Measurements from ENCODE around the gene MS4A2. TPM values are rescaled to one million over a fixed set of nuclear protein-coding genes. Genes with fewer than 3 reads are reported as not detected.

Gene MS4A2
- total and polyA plus RNA-seq, 2 experiments from 2014 or later: not detected

- TF ChIP-seq, protein P1, sequence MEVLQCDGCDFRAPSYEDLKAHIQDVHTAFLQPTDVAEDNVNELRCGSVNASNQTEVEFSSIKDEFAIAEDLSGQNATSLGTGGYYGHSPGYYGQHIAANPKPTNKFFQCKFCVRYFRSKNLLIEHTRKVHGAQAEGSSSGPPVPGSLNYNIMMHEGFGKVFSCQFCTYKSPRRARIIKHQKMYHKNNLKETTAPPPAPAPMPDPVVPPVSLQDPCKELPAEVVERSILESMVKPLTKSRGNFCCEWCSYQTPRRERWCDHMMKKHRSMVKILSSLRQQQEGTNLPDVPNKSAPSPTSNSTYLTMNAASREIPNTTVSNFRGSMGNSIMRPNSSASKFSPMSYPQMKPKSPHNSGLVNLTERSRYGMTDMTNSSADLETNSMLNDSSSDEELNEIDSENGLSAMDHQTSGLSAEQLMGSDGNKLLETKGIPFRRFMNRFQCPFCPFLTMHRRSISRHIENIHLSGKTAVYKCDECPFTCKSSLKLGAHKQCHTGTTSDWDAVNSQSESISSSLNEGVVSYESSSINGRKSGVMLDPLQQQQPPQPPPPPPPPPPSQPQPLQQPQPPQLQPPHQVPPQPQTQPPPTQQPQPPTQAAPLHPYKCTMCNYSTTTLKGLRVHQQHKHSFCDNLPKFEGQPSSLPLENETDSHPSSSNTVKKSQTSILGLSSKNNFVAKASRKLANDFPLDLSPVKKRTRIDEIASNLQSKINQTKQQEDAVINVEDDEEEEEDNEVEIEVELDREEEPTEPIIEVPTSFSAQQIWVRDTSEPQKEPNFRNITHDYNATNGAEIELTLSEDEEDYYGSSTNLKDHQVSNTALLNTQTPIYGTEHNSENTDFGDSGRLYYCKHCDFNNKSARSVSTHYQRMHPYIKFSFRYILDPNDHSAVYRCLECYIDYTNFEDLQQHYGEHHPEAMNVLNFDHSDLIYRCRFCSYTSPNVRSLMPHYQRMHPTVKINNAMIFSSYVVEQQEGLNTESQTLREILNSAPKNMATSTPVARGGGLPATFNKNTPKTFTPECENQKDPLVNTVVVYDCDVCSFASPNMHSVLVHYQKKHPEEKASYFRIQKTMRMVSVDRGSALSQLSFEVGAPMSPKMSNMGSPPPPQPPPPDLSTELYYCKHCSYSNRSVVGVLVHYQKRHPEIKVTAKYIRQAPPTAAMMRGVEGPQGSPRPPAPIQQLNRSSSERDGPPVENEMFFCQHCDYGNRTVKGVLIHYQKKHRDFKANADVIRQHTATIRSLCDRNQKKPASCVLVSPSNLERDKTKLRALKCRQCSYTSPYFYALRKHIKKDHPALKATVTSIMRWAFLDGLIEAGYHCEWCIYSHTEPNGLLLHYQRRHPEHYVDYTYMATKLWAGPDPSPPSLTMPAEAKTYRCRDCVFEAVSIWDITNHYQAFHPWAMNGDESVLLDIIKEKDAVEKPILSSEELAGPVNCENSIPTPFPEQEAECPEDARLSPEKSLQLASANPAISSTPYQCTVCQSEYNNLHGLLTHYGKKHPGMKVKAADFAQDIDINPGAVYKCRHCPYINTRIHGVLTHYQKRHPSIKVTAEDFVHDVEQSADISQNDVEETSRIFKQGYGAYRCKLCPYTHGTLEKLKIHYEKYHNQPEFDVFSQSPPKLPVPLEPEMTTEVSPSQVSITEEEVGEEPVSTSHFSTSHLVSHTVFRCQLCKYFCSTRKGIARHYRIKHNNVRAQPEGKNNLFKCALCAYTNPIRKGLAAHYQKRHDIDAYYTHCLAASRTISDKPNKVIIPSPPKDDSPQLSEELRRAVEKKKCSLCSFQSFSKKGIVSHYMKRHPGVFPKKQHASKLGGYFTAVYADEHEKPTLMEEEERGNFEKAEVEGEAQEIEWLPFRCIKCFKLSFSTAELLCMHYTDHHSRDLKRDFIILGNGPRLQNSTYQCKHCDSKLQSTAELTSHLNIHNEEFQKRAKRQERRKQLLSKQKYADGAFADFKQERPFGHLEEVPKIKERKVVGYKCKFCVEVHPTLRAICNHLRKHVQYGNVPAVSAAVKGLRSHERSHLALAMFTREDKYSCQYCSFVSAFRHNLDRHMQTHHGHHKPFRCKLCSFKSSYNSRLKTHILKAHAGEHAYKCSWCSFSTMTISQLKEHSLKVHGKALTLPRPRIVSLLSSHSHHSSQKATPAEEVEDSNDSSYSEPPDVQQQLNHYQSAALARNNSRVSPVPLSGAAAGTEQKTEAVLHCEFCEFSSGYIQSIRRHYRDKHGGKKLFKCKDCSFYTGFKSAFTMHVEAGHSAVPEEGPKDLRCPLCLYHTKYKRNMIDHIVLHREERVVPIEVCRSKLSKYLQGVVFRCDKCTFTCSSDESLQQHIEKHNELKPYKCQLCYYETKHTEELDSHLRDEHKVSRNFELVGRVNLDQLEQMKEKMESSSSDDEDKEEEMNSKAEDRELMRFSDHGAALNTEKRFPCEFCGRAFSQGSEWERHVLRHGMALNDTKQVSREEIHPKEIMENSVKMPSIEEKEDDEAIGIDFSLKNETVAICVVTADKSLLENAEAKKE (CRISPR knock-in tag; IDR thresholded peaks at IDR 0.05): no peak
- TF ChIP-seq POLR2AphosphoS5 (IDR thresholded peaks at IDR 0.05; ENCODE audit: low read depth) (no peak), NANOG (IDR thresholded peaks at IDR 0.05; ENCODE audit: borderline replicate concordance) (no peak), EZH2 (IDR thresholded peaks at IDR 0.05; ENCODE audit: low read depth, unreplicated experiment) (no peak), STAT1 (IDR thresholded peaks at IDR 0.05; ENCODE audit: unreplicated experiment) (no peak), CREB1 (CRISPR knock-in tag; IDR thresholded peaks at IDR 0.05; ENCODE audit: low read depth) (no peak), REST (IDR thresholded peaks at IDR 0.05; ENCODE audit: unreplicated experiment) (no peak), ZNF114 (CRISPR knock-in tag; IDR thresholded peaks at IDR 0.05) (no peak)
Measured at GRCh38 chr11:60080535-60080934, 7.9 kb upstream of the MS4A2 start (continued).

Data from GM23338 (cell line).